ENCODE results near the gene PADI6. TPM values are rescaled to one million over a fixed set of nuclear protein-coding genes. Genes with fewer than 3 reads are reported as not detected.

The PADI6 gene
- total RNA-seq, 1 donor: not detected

DNA sequence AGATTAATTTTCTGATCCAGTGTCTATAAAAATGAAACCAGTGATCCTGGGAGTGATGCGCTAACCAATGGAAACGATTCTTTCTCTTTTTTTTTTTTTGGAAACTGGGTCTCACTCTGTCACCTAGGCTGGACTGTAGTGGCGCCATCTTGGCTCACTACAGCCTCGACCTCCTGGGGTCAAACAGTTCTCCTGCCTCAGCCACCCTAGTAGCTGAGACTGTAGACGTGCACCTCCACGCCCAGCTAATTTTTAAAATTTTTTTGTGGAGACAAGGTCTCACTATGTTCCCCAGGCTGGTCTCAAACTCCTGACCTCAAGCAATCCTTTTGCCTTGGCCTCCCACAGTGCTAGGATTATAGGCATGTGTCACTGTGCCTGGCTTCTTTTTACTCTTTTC, 70.8 kb downstream of the PADI6 start:
- no peak for TF ChIP-seq CTCF (IDR thresholded peaks at IDR 0.05; ENCODE audit: insufficient read depth, low read length)
- H3K4me3 ChIP-seq (ENCODE audit: low read depth, low read length): no peak overlapping the region
- DNase-seq (ENCODE audit: low read depth): no peak

GRCh38 chr1:17447501-17447992, 75.6 kb downstream of the PADI6 start:
- no peak overlapping the region for H3K4me3 ChIP-seq (ENCODE audit: low read depth, low read length)
- DNase-seq (ENCODE audit: low read depth): no peak
- no peak for TF ChIP-seq CTCF (IDR thresholded peaks at IDR 0.05; ENCODE audit: insufficient read depth, low read length)

Other genes with a start within 250 kb of the PADI6 start
- gene PADI1, start 167.1 kb upstream of the PADI6 start, total RNA-seq (ENCODE audit: low replicate concordance): 0.09 TPM in 1 of 2 replicates, not detected in the other
- gene PADI3, start 123.1 kb upstream of the PADI6 start, total RNA-seq (ENCODE audit: low replicate concordance): not detected in 2 replicates
- gene PADI4, start 64.0 kb upstream of the PADI6 start, total RNA-seq (ENCODE audit: low replicate concordance): not detected in 2 replicates
- 40.1 and 46.0 TPM in 2 replicates for gene RCC2, start 67.5 kb downstream of the PADI6 start, total RNA-seq (ENCODE audit: low replicate concordance)
- gene ARHGEF10L, start 167.5 kb downstream of the PADI6 start, total RNA-seq (ENCODE audit: low replicate concordance): 13.6 and 23.9 TPM in 2 replicates

Measured in fibroblast of the aortic adventitia (primary cell).